Uterus (tissue), 4 donors: Measurements from ENCODE around the gene VPS35. TPM values are rescaled to one million over a fixed set of nuclear protein-coding genes. Genes with fewer than 3 reads are reported as not detected.

Experiments used
- DNase-seq, 2 donors: peaks; one replicate each; pipeline ENCODE4 v3.0.0-alpha.2; 2019 to 2020
- H3K27ac ChIP-seq, 2 donors: fragments of 200-600 bp; sonication (generic); 1 replicate in 1 of 2; 2 replicates in 1 of 2; pipeline ENCODE4 v1.5.1; 2016 to 2018
- H3K27me3 ChIP-seq, 2 donors: fragments of 200-600 bp; sonication (generic); one replicate each; pipeline ENCODE4 v1.5.1; 2018 to 2019; ENCODE audit warnings: control low read depth in 1 of 2
- H3K36me3 ChIP-seq, 2 donors: fragments of 200-600 bp; sonication (generic); one replicate each; pipeline ENCODE4 v1.5.1; 2019; ENCODE audit warnings: control low read depth in 1 of 2
- H3K4me1 ChIP-seq, 2 donors: fragments of 200-600 bp; sonication (generic); one replicate each; pipeline ENCODE4 v1.5.1; 2018 to 2019; ENCODE audit warnings: control low read depth in 1 of 2
- H3K4me3 ChIP-seq, 2 donors: fragments of 200-600 bp; sonication (generic); 1 replicate in 1 of 2; 2 replicates in 1 of 2; pipeline ENCODE4 v1.5.1; 2018 to 2019; ENCODE audit warnings: mild to moderate bottlenecking in 1 of 2
- H3K9me3 ChIP-seq, 2 donors: fragments of 200-600 bp; sonication (generic); one replicate each; pipeline ENCODE4 v1.5.1; 2019; ENCODE audit warnings: control low read depth in 1 of 2
- POLR2A ChIP-seq, 2 donors: fragments of 450-650 bp; IDR thresholded peaks; one replicate each; pipeline ENCODE4 v1.6.1; 2016; ENCODE audit warnings: antibody characterized with exemption in 2 of 2, mild to moderate bottlenecking in 1 of 2, moderate library complexity in 1 of 2
- intact Hi-C: fragments of 100-400 bp; cut with DNase I; formaldehyde crosslinking; loops from one replicate; pipeline ENCODE4 v1.15.1; 2023; ENCODE audit warnings: low total_unique reads
- total RNA-seq, 4 donors: library from RNA; depleted of rRNA in 3 of 4; stranded (reverse); fragments of >200 nt in 3 of 4; gene quantifications; one replicate each; pipeline versions ENCODE4 v1.1.0 to v1.2.4, GENCODE V29; 2014 to 2023
- TF ChIP-seq, protein P1 (sequence below), 4 experiments: fragments of 200-600 bp in 2 of 4; fragments of 450-650 bp in 2 of 4; sonication (generic) in 2 of 4; IDR thresholded peaks; one replicate each; pipeline ENCODE4 v1.5.1; 2016 to 2019; ENCODE audit warnings: antibody characterized with exemption in 4 of 4, mild to moderate bottlenecking in 2 of 4, moderate library complexity in 1 of 4
- donor health status: DM: yes; HTN: yes; CAD: no.

VPS35 gene
- total RNA-seq, 4 donors from 2014 or later, result 23.1 to 183 (median 67.4) TPM

DNA sequence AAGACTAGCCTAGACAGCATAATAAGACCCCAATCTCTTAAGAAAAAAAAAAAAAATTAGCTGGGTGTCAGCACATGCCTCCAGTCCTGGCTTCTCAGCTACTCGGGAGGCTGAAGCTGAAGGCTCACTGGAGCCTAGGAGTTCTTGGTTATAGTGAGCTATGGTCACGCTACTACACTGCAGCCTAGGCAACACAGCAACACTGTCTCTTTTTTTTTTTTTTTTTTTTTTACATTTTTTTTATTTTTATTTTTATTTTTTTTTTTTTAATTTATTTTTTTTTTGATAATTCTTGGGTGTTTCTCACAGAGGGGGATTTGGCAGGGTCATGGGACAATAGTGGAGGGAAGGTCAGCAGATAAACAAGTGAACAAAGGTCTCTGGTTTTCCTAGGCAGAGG lies 4.6 kb upstream of the VPS35 start:
- no peaks in the 10 kb centered on the region for H3K9me3 ChIP-seq
- TF ChIP-seq, protein P1, sequence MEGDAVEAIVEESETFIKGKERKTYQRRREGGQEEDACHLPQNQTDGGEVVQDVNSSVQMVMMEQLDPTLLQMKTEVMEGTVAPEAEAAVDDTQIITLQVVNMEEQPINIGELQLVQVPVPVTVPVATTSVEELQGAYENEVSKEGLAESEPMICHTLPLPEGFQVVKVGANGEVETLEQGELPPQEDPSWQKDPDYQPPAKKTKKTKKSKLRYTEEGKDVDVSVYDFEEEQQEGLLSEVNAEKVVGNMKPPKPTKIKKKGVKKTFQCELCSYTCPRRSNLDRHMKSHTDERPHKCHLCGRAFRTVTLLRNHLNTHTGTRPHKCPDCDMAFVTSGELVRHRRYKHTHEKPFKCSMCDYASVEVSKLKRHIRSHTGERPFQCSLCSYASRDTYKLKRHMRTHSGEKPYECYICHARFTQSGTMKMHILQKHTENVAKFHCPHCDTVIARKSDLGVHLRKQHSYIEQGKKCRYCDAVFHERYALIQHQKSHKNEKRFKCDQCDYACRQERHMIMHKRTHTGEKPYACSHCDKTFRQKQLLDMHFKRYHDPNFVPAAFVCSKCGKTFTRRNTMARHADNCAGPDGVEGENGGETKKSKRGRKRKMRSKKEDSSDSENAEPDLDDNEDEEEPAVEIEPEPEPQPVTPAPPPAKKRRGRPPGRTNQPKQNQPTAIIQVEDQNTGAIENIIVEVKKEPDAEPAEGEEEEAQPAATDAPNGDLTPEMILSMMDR (IDR thresholded peaks at IDR 0.05), result no peak
- no peak for TF ChIP-seq POLR2A (IDR thresholded peaks at IDR 0.05)
- H3K27me3 ChIP-seq, result no peaks in the 10 kb centered on the region
- H3K36me3 ChIP-seq, result no peaks in the 10 kb centered on the region
- H3K27ac ChIP-seq, result no peak overlapping the region
- intact Hi-C loops, result no loop called here
- H3K4me3 ChIP-seq, result no peak overlapping the region
- no peaks in the 10 kb centered on the region for H3K4me1 ChIP-seq
- no peak for DNase-seq

DNA sequence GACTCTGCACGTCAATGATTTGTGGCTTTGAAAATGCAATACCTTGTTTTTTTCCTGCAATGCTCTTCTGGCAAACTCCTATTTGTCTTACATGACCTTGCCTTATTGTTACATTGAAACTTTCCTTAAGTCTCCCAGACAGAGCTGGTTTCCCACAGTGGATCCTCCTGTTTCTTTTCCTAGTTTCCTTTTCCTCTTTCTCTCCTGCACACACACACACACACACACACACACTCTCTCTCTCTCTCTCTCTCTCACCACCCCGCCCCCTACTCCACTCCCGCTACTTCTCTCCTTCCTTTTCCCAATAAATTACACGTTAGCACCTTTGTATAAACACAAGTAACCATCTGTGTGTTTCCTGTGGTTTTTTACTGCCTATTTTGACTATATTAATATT lies 2.7 kb upstream of the VPS35 start:
- Histone ChIP-seq H3K9me3 (no peaks in the 10 kb centered on the region), H3K27me3 (no peaks in the 10 kb centered on the region), H3K4me3 (no peak overlapping the region), H3K27ac (no peak overlapping the region), H3K36me3 (no peaks in the 10 kb centered on the region), H3K4me1 (peaks cover 0 to 6% of the 10 kb centered on the region in 2 donors)
- TF ChIP-seq, protein P1 (IDR thresholded peaks at IDR 0.05), result no peak
- no peak for TF ChIP-seq POLR2A (IDR thresholded peaks at IDR 0.05)
- intact Hi-C loops, result no loop called here
- DNase-seq, result no peak

DNA sequence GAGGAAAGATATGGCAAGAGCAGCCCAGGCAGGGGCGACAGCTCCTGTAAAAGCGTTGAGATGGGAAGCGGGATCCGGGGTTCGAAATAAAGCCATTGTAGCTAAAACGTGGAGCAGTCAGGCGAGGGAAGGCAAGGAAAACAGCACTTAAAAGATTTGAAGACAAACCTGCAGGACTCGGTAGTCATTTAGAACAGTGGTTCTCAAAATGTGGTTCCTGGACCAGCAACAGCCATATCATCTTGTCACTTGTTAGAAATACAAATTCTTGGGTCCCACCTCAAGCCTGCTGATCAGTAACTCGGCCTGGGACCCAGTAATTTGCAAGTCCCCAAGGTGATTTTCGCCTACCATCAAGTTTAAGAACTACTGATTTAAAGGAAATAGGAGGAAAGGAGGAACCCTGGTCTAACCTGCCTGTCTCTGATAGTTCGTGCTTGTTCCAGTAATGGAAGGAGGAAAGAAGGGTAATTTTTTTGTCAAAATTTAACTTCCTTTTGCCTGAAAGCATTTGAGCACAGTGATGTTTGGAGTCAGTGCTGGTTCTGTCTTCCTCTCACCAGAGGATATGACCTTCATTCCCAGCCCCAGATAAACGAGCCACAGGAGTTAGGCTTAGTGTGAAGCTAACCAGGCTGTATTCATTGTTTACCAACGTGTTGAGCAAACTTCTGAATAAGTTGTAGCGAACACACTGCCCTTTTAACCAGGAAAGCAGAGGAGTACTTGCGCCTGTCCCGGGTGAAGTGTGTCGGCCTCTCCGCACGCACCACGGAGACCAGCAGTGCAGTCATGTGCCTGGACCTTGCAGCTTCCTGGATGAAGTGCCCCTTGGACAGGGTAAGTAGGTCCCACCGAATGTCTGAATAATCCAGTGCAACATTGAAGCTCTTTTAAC lies 1.6 kb upstream of the VPS35 start:
- Histone ChIP-seq H3K9me3 (no peaks in the 10 kb centered on the region), H3K36me3 (no peaks in the 10 kb centered on the region), H3K4me3 (peak overlapping the region; percentile 68 to 73), H3K4me1 (peaks cover 0 to 6% of the 10 kb centered on the region in 2 donors), H3K27me3 (no peaks in the 10 kb centered on the region), H3K27ac (peak overlapping the region in 1 of 2 donors; percentile 95)
- DNase-seq, result no peak
- intact Hi-C loops, result no loop called here
- no peak for TF ChIP-seq POLR2A (IDR thresholded peaks at IDR 0.05)
- TF ChIP-seq, protein P1 (IDR thresholded peaks at IDR 0.05), result no peak

DNA sequence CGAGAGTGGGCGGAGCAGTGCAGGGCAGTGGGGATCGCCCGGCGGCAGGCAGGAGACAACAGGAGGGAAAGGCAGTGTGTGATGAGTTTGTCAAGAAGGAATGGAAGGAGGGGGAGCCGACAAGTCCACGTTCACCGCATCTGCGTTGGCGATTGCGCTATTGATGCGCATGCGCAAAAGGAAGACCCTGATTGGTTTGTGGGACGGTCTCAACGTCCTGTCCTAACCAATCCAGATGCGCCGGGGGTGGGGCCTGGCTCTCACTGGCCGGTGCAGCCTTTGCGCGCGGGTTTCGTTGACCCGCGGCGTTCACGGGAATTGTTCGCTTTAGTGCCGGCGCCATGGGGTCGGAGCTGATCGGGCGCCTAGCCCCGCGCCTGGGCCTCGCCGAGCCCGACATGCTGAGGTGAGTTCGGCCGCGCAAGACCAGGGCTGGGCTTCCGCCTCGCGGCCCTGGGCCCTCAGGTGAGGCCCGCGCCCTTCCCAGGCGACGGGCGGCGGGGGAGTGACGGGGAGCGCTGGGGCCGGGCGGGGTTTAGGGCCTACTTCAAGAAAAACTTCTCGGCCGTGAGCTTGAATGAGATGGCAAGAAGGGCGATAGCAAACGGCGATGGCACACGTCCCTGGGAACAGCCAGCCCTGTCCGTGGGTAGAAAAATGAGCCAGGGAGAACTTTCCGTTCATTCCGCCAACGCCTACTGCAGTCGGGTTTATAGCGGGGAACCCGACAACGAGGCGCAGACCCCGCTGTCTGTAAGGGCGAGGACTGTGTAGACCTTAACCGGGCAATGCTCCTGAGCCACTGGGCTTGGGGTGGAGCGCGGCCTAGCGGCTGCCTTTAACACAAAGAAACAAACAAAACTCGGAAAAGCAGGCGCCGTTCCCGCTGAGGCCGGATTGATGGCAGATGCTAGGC lies 645 bp upstream of the VPS35 start, which contains the start of gene ORC6:
Gene ORC6, plus strand, starts transcription at position 295 of the 916 bp plus-strand sequence. Its CDS starts 47 bp downstream, at position 342.
- intact Hi-C loops, result no loop called here
- no peaks in the 10 kb centered on the region for H3K9me3 ChIP-seq
- no peak for TF ChIP-seq POLR2A (IDR thresholded peaks at IDR 0.05)
- TF ChIP-seq, protein P1 (IDR thresholded peaks at IDR 0.05), result peak in 1 of 4 experiments; percentile 23
- no peaks in the 10 kb centered on the region for H3K27me3 ChIP-seq
- H3K27ac ChIP-seq, result peak within 1 kb of the TSS; percentile 95 to 98
- peak within 1 kb of the TSS; percentile 68 to 73 for H3K4me3 ChIP-seq
- peaks cover 0 to 6% of the 10 kb centered on the region in 2 donors for H3K4me1 ChIP-seq
- no peaks in the 10 kb centered on the region for H3K36me3 ChIP-seq
- peak; percentile 95 to 98 for DNase-seq
